IPS-18c (cell line): Measurements from ENCODE around the gene SUFU.

Experiments
- H3K4me3 ChIP-seq: 2 replicates; pipeline ENCODE4 v1.7.0; 2013; ENCODE audit warnings: low read depth, mild to moderate bottlenecking, low read length, moderate library complexity; ENCODE audit not compliant: insufficient read depth
- H3K9me3 ChIP-seq: one replicate; pipeline ENCODE4 v1.6.1; 2013; ENCODE audit warnings: mild to moderate bottlenecking, low read length, moderate library complexity; ENCODE audit not compliant: control insufficient read depth, insufficient read depth

Gene SUFU

GRCh38 chr10:102673819-102674511, 170.2 kb downstream of the SUFU start:
- Histone ChIP-seq H3K4me3 (peak overlapping the region; percentile 24; the same call in 1 of the 2 replicates), H3K9me3 (no peaks in the 10 kb centered on the region)

GRCh38 chr10:102674566-102674965, 170.8 kb downstream of the SUFU start:
- Histone ChIP-seq H3K9me3 (no peaks in the 10 kb centered on the region), H3K4me3 (peak overlapping the region; percentile 24; the same call in 1 of the 2 replicates)

- no peaks in the 10 kb centered on the region for H3K9me3 ChIP-seq
- H3K4me3 ChIP-seq = no peak overlapping the region
Observed at GRCh38 chr10:102675011-102675665, 171.4 kb downstream of the SUFU start.

- H3K4me3 ChIP-seq = no peak overlapping the region
- H3K9me3 ChIP-seq = no peaks in the 10 kb centered on the region
Observed at GRCh38 chr10:102675666-102676533, 172.1 kb downstream of the SUFU start.

- H3K9me3 ChIP-seq = no peaks in the 10 kb centered on the region
- no peak overlapping the region for H3K4me3 ChIP-seq
Observed at GRCh38 chr10:102676534-102677315, 173.0 kb downstream of the SUFU start.

- H3K4me3 ChIP-seq = peak overlapping the region; percentile 5; the same call in 1 of the 2 replicates
- H3K9me3 ChIP-seq = no peaks in the 10 kb centered on the region
Observed at GRCh38 chr10:102677331-102678067, 173.7 kb downstream of the SUFU start.

GRCh38 chr10:102678068-102678400, 174.3 kb downstream of the SUFU start:
- Histone ChIP-seq H3K4me3 (no peak overlapping the region; the same call in 1 of the 2 replicates), H3K9me3 (no peaks in the 10 kb centered on the region)

GRCh38 chr10:102678842-102679289, 175.1 kb downstream of the SUFU start:
- no peaks in the 10 kb centered on the region for H3K9me3 ChIP-seq
- peak overlapping the region; percentile 25; the same call in 1 of the 2 replicates for H3K4me3 ChIP-seq

- H3K4me3 ChIP-seq = no peak overlapping the region
- H3K9me3 ChIP-seq = no peaks in the 10 kb centered on the region
Observed at GRCh38 chr10:102679596-102679995, 175.8 kb downstream of the SUFU start.

GRCh38 chr10:102681696-102682095, 177.9 kb downstream of the SUFU start:
- no peaks in the 10 kb centered on the region for H3K9me3 ChIP-seq
- H3K4me3 ChIP-seq = no peak overlapping the region

- Histone ChIP-seq H3K9me3 (no peaks in the 10 kb centered on the region), H3K4me3 (no peak overlapping the region)
Observed at GRCh38 chr10:102682416-102682815, 178.6 kb downstream of the SUFU start.

- Histone ChIP-seq H3K9me3 (no peaks in the 10 kb centered on the region), H3K4me3 (no peak overlapping the region)
Observed at GRCh38 chr10:102682981-102683380, 179.2 kb downstream of the SUFU start.
